MM.1S (cell line): Measurements from ENCODE around the gene PCIF1.

Source experiments
- DNase-seq: peaks from one replicate; pipeline ENCODE4 v3.0.0-alpha.2; 2015
- H2AFZ ChIP-seq: fragments of 300-600 bp; sonication (generic); 2 replicates; pipeline ENCODE4 v1.6.0; 2016; ENCODE audit warnings: antibody characterized with exemption, low read length
- H3F3A ChIP-seq: fragments of 300-600 bp; sonication (generic); 2 replicates; pipeline ENCODE4 v1.6.1; 2016; ENCODE audit warnings: mild to moderate bottlenecking, antibody characterized with exemption, low read length, moderate library complexity, mixed read lengths; ENCODE audit not compliant: insufficient read depth
- H3K27ac ChIP-seq: fragments of 300-600 bp; sonication (generic); 2 replicates; pipeline ENCODE4 v1.5.1; 2016; ENCODE audit warnings: mild to moderate bottlenecking, low read length
- H3K27me3 ChIP-seq: fragments of 300-600 bp; sonication (generic); replicated peaks from 2 replicates; pipeline ENCODE4 v1.6.0; 2016; ENCODE audit warnings: low read length; ENCODE audit not compliant: insufficient read depth
- H3K36me3 ChIP-seq: fragments of 300-600 bp; sonication (generic); replicated peaks from 2 replicates; pipeline ENCODE4 v1.6.1; 2016; ENCODE audit warnings: mild to moderate bottlenecking, low read length, mixed read lengths; ENCODE audit not compliant: insufficient read depth
- H3K4me1 ChIP-seq: fragments of 300-600 bp; sonication (generic); 2 replicates; pipeline ENCODE4 v1.6.1; 2016; ENCODE audit warnings: low read length, mixed read lengths
- H3K4me2 ChIP-seq: fragments of 300-600 bp; sonication (generic); 2 replicates; pipeline ENCODE4 v1.6.0; 2016; ENCODE audit warnings: low read depth, low read length
- H3K4me3 ChIP-seq: fragments of 300-600 bp; sonication (generic); 2 replicates; pipeline ENCODE4 v1.5.1; 2016; ENCODE audit warnings: low read length, mixed read lengths
- H3K79me2 ChIP-seq: fragments of 300-600 bp; sonication (generic); 2 replicates; pipeline ENCODE4 v1.6.1; 2016; ENCODE audit warnings: mixed run types, low read length, mixed read lengths
- H3K9ac ChIP-seq: fragments of 300-600 bp; sonication (generic); 2 replicates; pipeline ENCODE4 v1.6.1; 2016; ENCODE audit warnings: low read length, mixed read lengths
- H3K9me2 ChIP-seq: fragments of 300-600 bp; sonication (generic); replicated peaks from 2 replicates; pipeline ENCODE4 v1.6.1; 2016; ENCODE audit warnings: mild to moderate bottlenecking, low read length, mixed read lengths; ENCODE audit not compliant: insufficient read depth
- H3K9me3 ChIP-seq: fragments of 300-600 bp; sonication (generic); replicated peaks from 2 replicates; pipeline ENCODE4 v1.6.1; 2016; ENCODE audit warnings: mild to moderate bottlenecking, low read length, mixed read lengths; ENCODE audit not compliant: insufficient read depth
- H4K20me1 ChIP-seq: fragments of 300-600 bp; sonication (generic); 2 replicates; pipeline ENCODE4 v1.6.1; 2016; ENCODE audit warnings: mild to moderate bottlenecking, low read length, moderate library complexity, mixed read lengths; ENCODE audit not compliant: insufficient read depth
- EZH2 ChIP-seq: fragments of 300-600 bp; sonication (generic); optimal IDR thresholded peaks from 2 replicates; pipeline ENCODE3; 2017; ENCODE audit warnings: low read depth, mild to moderate bottlenecking, antibody characterized with exemption, low read length, mixed read lengths
- EZH2phosphoT487 ChIP-seq: fragments of 300-600 bp; sonication (generic); IDR thresholded peaks from 2 replicates; pipeline ENCODE4 v1.6.1; 2018; ENCODE audit warnings: antibody characterized with exemption, low read length
- TF ChIP-seq, protein P1 (sequence below): fragments of 300-600 bp; sonication (generic); IDR thresholded peaks from 2 replicates; pipeline ENCODE4 v1.5.1; 2016; ENCODE audit warnings: antibody characterized with exemption, low read length, mixed read lengths

The PCIF1 gene

DNA sequence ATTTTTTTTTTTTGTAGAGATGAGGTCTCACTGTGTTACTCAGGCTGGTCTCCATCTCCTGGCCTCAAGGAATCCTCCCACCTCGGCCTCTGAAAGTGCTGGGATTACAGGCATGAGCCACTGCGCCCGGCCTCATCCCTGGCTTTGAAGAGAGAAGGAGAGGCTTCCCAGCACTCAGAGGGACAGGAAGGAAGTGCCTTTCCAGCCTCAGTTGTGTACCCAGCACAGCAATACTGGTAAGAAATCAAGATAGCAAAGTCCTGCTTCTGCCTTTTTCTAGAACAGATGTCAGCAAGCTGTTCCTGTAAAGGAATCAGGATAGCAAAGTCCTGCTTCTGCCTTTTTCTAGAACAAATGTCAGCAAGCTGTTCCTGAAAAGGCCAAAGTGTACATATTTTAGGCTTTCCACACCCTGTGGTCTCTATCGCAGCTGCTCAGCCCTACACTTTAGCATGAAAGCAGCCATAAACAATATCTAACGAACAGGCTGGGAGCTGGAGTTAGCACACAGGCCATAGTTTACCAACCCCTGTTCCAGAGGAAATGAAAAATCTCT lies 16.2 kb upstream of the PCIF1 start:
- Histone ChIP-seq H3K4me2 (no peak overlapping the region), H3K4me1 (no peaks in the 10 kb centered on the region), H3F3A (no peaks in the 10 kb centered on the region), H3K9me3 (no peaks in the 10 kb centered on the region), H2AFZ (no peak overlapping the region), H3K27ac (no peak overlapping the region), H3K4me3 (no peak overlapping the region), H4K20me1 (no peaks in the 10 kb centered on the region), H3K9ac (no peak overlapping the region), H3K79me2 (no peaks in the 10 kb centered on the region), H3K27me3 (no peaks in the 10 kb centered on the region), H3K9me2 (no peaks in the 10 kb centered on the region), H3K36me3 (no peaks in the 10 kb centered on the region)
- no peak for DNase-seq
- TF ChIP-seq EZH2phosphoT487: no peak
- TF ChIP-seq, protein P1, sequence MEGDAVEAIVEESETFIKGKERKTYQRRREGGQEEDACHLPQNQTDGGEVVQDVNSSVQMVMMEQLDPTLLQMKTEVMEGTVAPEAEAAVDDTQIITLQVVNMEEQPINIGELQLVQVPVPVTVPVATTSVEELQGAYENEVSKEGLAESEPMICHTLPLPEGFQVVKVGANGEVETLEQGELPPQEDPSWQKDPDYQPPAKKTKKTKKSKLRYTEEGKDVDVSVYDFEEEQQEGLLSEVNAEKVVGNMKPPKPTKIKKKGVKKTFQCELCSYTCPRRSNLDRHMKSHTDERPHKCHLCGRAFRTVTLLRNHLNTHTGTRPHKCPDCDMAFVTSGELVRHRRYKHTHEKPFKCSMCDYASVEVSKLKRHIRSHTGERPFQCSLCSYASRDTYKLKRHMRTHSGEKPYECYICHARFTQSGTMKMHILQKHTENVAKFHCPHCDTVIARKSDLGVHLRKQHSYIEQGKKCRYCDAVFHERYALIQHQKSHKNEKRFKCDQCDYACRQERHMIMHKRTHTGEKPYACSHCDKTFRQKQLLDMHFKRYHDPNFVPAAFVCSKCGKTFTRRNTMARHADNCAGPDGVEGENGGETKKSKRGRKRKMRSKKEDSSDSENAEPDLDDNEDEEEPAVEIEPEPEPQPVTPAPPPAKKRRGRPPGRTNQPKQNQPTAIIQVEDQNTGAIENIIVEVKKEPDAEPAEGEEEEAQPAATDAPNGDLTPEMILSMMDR: no peak
- TF ChIP-seq EZH2: no peak

DNA sequence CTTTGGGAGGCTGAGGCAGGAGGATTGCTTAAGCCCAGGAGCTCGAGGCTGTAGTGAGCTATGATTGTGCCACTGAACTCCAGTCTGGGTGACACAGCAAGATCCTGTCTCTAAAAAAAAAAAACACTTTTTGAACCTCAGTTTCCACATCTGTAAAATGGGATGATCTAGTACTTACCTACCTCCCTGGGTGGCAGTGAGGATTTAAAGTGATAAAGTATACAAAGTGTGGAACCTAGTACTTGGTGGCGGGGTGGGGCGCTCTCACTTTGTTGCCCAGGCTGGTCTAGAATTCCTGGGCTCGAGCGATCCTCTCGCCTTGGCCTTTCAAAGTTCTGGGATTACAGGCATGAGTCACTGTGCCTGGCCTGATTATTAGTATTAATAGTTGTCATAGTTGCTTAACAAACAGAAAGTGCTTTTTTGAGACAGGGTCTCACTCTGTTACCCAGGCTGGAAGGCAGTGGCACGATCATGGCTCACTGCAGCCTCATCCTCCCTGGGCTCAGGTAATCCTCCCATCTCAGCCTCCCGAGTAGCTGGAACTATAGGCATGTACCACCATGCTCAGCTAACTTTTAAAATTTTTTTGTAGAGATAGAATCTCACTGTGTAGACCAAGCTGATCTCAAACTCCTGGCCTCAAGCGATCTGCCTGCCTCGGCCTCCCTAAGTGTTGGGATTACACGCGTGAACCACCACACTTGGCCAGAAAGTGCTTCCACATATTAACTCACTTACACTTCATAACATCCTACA lies 15.5 kb upstream of the PCIF1 start:
- no peak overlapping the region for H3K27ac ChIP-seq
- H3K4me3 ChIP-seq: no peak overlapping the region
- DNase-seq: no peak
- TF ChIP-seq, protein P1: no peak
- no peak for TF ChIP-seq EZH2phosphoT487
- no peak for TF ChIP-seq EZH2
- no peaks in the 10 kb centered on the region for H3K9me3 ChIP-seq
- no peaks in the 10 kb centered on the region for H4K20me1 ChIP-seq
- H3F3A ChIP-seq: no peaks in the 10 kb centered on the region
- H3K9me2 ChIP-seq: no peaks in the 10 kb centered on the region
- no peak overlapping the region for H3K9ac ChIP-seq
- H3K36me3 ChIP-seq: no peaks in the 10 kb centered on the region
- H3K79me2 ChIP-seq: no peaks in the 10 kb centered on the region
- H3K4me2 ChIP-seq: no peak overlapping the region
- H3K27me3 ChIP-seq: no peaks in the 10 kb centered on the region
- H2AFZ ChIP-seq: no peak overlapping the region
- H3K4me1 ChIP-seq: no peaks in the 10 kb centered on the region

DNA sequence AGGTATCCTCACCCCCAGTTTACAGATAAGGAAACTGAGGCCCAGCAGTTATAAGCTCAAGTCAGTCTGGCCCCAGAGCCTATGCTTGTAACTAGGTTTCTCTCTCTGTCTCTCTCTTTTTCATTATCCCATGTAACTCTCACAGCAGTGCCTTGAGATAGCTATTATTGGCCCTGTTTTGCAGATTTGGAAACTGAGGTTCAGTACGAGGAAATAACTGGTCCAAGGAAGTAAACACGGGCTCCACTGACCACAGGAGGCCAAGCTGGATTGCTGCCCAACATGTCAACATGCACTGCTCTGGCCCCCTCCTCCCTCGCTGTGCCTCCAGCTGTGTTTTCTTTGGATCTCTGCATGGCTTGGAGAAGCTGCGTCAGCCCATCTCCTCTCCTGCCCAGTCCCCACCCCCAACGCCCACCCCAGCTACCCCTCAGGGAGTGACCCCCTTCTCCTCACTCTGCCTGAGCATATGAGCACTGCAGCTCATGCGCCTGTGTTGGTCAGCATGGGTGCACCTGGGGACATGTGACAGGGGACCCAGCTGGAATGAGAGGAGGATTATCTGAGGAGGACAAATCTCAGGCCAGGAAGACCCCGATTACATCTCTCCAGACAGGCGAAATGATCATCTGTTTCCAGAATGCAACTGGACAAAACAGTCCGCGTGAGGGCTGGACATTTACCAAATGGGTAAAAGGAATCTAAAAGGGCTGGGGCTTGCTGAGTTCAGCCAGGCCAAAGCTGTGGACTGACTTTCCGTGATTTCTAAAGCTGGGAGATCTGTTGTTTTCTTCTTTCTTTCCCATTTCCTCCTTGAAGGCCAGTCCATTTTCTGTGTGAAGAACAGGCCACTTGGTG lies 14.7 kb upstream of the PCIF1 start:
- Histone ChIP-seq H3K27ac (no peak overlapping the region), H3K9ac (no peak overlapping the region), H2AFZ (no peak overlapping the region), H3K79me2 (no peaks in the 10 kb centered on the region), H3F3A (no peaks in the 10 kb centered on the region), H3K9me2 (no peaks in the 10 kb centered on the region), H4K20me1 (no peaks in the 10 kb centered on the region), H3K4me3 (no peak overlapping the region), H3K36me3 (no peaks in the 10 kb centered on the region), H3K27me3 (no peaks in the 10 kb centered on the region), H3K9me3 (no peaks in the 10 kb centered on the region), H3K4me1 (no peaks in the 10 kb centered on the region), H3K4me2 (no peak overlapping the region)
- no peak for DNase-seq
- TF ChIP-seq, protein P1: no peak
- no peak for TF ChIP-seq EZH2phosphoT487
- TF ChIP-seq EZH2: no peak
